HG02588 (cell line): ENCODE results near the gene RASGRP4.
A peak's percentile ranks its signal among the peaks of the same experiment; 100 is the strongest.

ENCODE experiments used
- ATAC-seq: cut with Tn5 transposase; IDR thresholded peaks from one replicate; pipeline ENCODE4 v1.9.1; 2021; ENCODE audit warnings: mild to moderate bottlenecking, moderate library complexity; ENCODE audit not compliant: unreplicated experiment

The RASGRP4 gene

GRCh38 chr19:38391911-38392464 is 34.0 kb downstream of the RASGRP4 start:
- no peak for ATAC-seq

- no peak for ATAC-seq
Observed at GRCh38 chr19:38389957-38390924, 35.8 kb downstream of the RASGRP4 start.

GRCh38 chr19:38389101-38389925 is 36.7 kb downstream of the RASGRP4 start:
- ATAC-seq, result no peak

GRCh38 chr19:38388349-38389100 is 37.5 kb downstream of the RASGRP4 start, which contains the start of gene SPRED3:
SPRED3 (plus strand) TSS chr19:38388697; CDS start chr19:38390303, 1,606 bp downstream.
- ATAC-seq, result no peak

GRCh38 chr19:38387550-38388348 is 38.3 kb downstream of the RASGRP4 start, which contains the start of gene GGN:
GGN (minus strand) TSS chr19:38388034; CDS start chr19:38387261, 773 bp downstream.
- peak; percentile 46 for ATAC-seq

- no peak for ATAC-seq
Observed at GRCh38 chr19:38386971-38387549, 39.0 kb downstream of the RASGRP4 start.

- ATAC-seq, result no peak
Observed at GRCh38 chr19:38386300-38386970, 39.6 kb downstream of the RASGRP4 start.

GRCh38 chr19:38385804-38386257 is 40.2 kb downstream of the RASGRP4 start:
- no peak for ATAC-seq

GRCh38 chr19:38385057-38385803 is 40.8 kb downstream of the RASGRP4 start:
- ATAC-seq, result no peak

- no peak for ATAC-seq
Observed at GRCh38 chr19:38384209-38385027, 41.6 kb downstream of the RASGRP4 start.

- no peak for ATAC-seq
Observed at GRCh38 chr19:38383743-38384142, 42.3 kb downstream of the RASGRP4 start.

- ATAC-seq, result no peak
Observed at GRCh38 chr19:38383184-38383583, 42.8 kb downstream of the RASGRP4 start.

GRCh38 chr19:38381138-38381537 is 44.9 kb downstream of the RASGRP4 start:
- ATAC-seq, result no peak

- no peak for ATAC-seq
Observed at GRCh38 chr19:38378866-38379265, 47.2 kb downstream of the RASGRP4 start.

GRCh38 chr19:38377052-38377451 is 49.0 kb downstream of the RASGRP4 start:
- no peak for ATAC-seq

- no peak for ATAC-seq
Observed at GRCh38 chr19:38376576-38376975, 49.4 kb downstream of the RASGRP4 start.

GRCh38 chr19:38375748-38376147 is 50.3 kb downstream of the RASGRP4 start:
- ATAC-seq, result no peak
